K562 (cell line): Measurements from ENCODE around the gene EBF4. TPM values are rescaled to one million over a fixed set of nuclear protein-coding genes. Genes with fewer than 3 reads are reported as not detected.

ENCODE experiments used
- ATAC-seq: fragments of 200-7000 bp; cut with Tn5 transposase; 3 replicates; pipeline ENCODE4 v1.9.1; 2020; ENCODE audit warnings: moderate library complexity
- BruUV-seq: library from RNA; stranded (reverse); fragments of 400-500 nt; replicated peaks from 2 replicates; lab custom pipeline; 2021; lab: Mats Ljungman, UMichigan
- CTCF ChIA-PET: fragments of 300-600 bp; formaldehyde crosslinking; extraction: SDS; loops from one replicate; lab custom pipeline; 2021; ENCODE audit warnings: low intra/inter-chr PET ratio; lab: Yijun Ruan, JAX
- POLR2A ChIA-PET: fragments of 300-600, 350-650 bp; sonication (Branson Sonifier 250); formaldehyde crosslinking; extraction: SDS; loops from one replicate; lab custom pipeline; 2021; ENCODE audit warnings: antibody characterized with exemption, inconsistent platforms; lab: Yijun Ruan, JAX
- DNase-seq, 4 experiments: peaks; one replicate each; pipeline versions ENCODE4 v3.0.0 to v3.0.0-alpha.2; 2011 to 2018; ENCODE audit warnings: low spot score in 3 of 4, mixed read lengths in 3 of 4; ENCODE audit errors: extremely low read depth in 1 of 4
- FAIRE-seq: peaks from 2 replicates; lab custom pipeline; 2011; peaks lifted over from hg19 to GRCh38; lab: Jason Lieb, UNC
- H2AFZ ChIP-seq: 2 replicates; pipeline ENCODE4 v1.6.0; 2011; ENCODE audit warnings: low read depth, low read length, control low read depth, inconsistent platforms
- H3K27ac ChIP-seq: fragments of 200-600 bp; 3 replicates; pipeline ENCODE4 v1.8.0; 2011; ENCODE audit warnings: low read depth, mild to moderate bottlenecking, control low read depth, inconsistent platforms, low read length, moderate library complexity, mixed read lengths; ENCODE audit errors: extremely low read depth
- H3K27me3 ChIP-seq, 2 experiments: fragments of 300-600 bp in 1 of 2; 2 replicates in 1 of 2; 3 replicates in 1 of 2; pipeline versions ENCODE4 v1.6.0 to v1.8.0; 2011; ENCODE audit warnings: inconsistent platforms in 2 of 2, low read length in 2 of 2, mild to moderate bottlenecking in 1 of 2, mixed read lengths in 1 of 2, moderate library complexity in 1 of 2; ENCODE audit not compliant: control insufficient read depth in 2 of 2, insufficient read depth in 2 of 2
- H3K36me3 ChIP-seq: fragments of 300-600 bp; 3 replicates; pipeline ENCODE4 v1.8.0; 2011; ENCODE audit warnings: mild to moderate bottlenecking, low read length, inconsistent platforms; ENCODE audit not compliant: control insufficient read depth, insufficient read depth
- H3K4me1 ChIP-seq, 2 experiments: fragments of 200-600 bp in 1 of 2; replicated peaks in 1 of 2; 2 replicates in 1 of 2; 3 replicates in 1 of 2; pipeline versions ENCODE4 v1.5.1 to v1.8.0; 2011; ENCODE audit warnings: inconsistent platforms in 2 of 2, low read length in 2 of 2, mild to moderate bottlenecking in 1 of 2, mixed read lengths in 1 of 2, moderate library complexity in 1 of 2; ENCODE audit not compliant: control insufficient read depth in 2 of 2, insufficient read depth in 2 of 2
- H3K4me2 ChIP-seq: 2 replicates; pipeline ENCODE4 v1.6.1; 2011; ENCODE audit warnings: low read length, control low read depth, inconsistent platforms, mixed read lengths; ENCODE audit not compliant: insufficient read depth
- H3K4me3 ChIP-seq: fragments of 200-600 bp; sonication (generic), shearing (Covaris generic); 2 replicates; pipeline ENCODE4 v1.5.1; 2016; ENCODE audit warnings: control low read depth, inconsistent platforms
- H3K79me2 ChIP-seq: fragments of 200-600 bp; 3 replicates; pipeline ENCODE4 v1.8.0; 2011; ENCODE audit warnings: low read length, inconsistent platforms; ENCODE audit not compliant: control insufficient read depth, insufficient read depth
- H3K9ac ChIP-seq, 2 experiments: 2 replicates each; pipeline versions ENCODE4 v1.6.0 to v1.6.1; 2011; ENCODE audit warnings: low read depth in 2 of 2, low read length in 2 of 2, control low read depth in 1 of 2, inconsistent platforms in 1 of 2, mild to moderate bottlenecking in 1 of 2, mixed read lengths in 1 of 2; ENCODE audit not compliant: insufficient read depth in 1 of 2
- H3K9me1 ChIP-seq: one replicate; pipeline ENCODE4 v1.6.0; 2011; ENCODE audit warnings: inconsistent platforms, mild to moderate bottlenecking, low read length, moderate library complexity; ENCODE audit not compliant: control insufficient read depth, insufficient read depth
- H3K9me3 ChIP-seq: replicated peaks from 2 replicates; pipeline ENCODE4 v1.5.1; 2011; ENCODE audit warnings: low read depth, low read length, inconsistent platforms; ENCODE audit not compliant: control insufficient read depth, insufficient read depth
- H4K20me1 ChIP-seq: replicated peaks from 2 replicates; pipeline ENCODE4 v1.6.1; 2011; ENCODE audit warnings: low read length, inconsistent platforms, mixed read lengths; ENCODE audit not compliant: control insufficient read depth, insufficient read depth
- ARNT ChIP-seq, 2 experiments: fragments of 450-650 bp; IDR thresholded peaks; 2 replicates each; pipeline ENCODE4 v1.6.1; 2016; ENCODE audit warnings: mild to moderate bottlenecking in 1 of 2
- CTBP1 ChIP-seq: fragments of 450-650 bp; IDR thresholded peaks from 2 replicates; pipeline ENCODE4 v1.6.1; 2016; ENCODE audit warnings: borderline replicate concordance
- GATA2 ChIP-seq: sonication (generic); formaldehyde crosslinking; IDR thresholded peaks from 2 replicates; pipeline ENCODE4 v1.4.0; 2020; ENCODE audit warnings: mild to moderate bottlenecking, missing genetic modification reagents
- NCOA6 ChIP-seq: fragments of 450-650 bp; IDR thresholded peaks from 2 replicates; pipeline ENCODE4 v1.6.1; 2017; ENCODE audit warnings: mild to moderate bottlenecking
- NFIC ChIP-seq: fragments of 450-650 bp; IDR thresholded peaks from 2 replicates; pipeline ENCODE4 v1.6.1; 2017; ENCODE audit warnings: mild to moderate bottlenecking, inconsistent platforms
- PCBP1 ChIP-seq: fragments of 200-400 bp; formaldehyde crosslinking; IDR thresholded peaks from 2 replicates; pipeline ENCODE4 v1.6.1; 2018; ENCODE audit warnings: mild to moderate bottlenecking, low read depth, low read length; ENCODE audit not compliant: poor library complexity, severe bottlenecking
- POLR2AphosphoS2 ChIP-seq: IDR thresholded peaks from 2 replicates; pipeline ENCODE4 v1.6.1; 2012; ENCODE audit warnings: low read length, improper control_type of control experiment
- SMAD3 ChIP-seq: fragments of 450-650 bp; formaldehyde crosslinking; conservative IDR thresholded peaks from 2 replicates; pipeline ENCODE4 v1.4.0; 2020; ENCODE audit warnings: mild to moderate bottlenecking
- ZNF232 ChIP-seq: sonication (generic); formaldehyde crosslinking; IDR thresholded peaks from 2 replicates; pipeline ENCODE4 v1.8.0; 2022; ENCODE audit warnings: mild to moderate bottlenecking, missing genetic modification reagents
- WGBS: fragments of 100-300 bp; shearing (Covaris generic); methylation state at CpG from one replicate; pipeline ENCODE4 v1.1.6; 2016; ENCODE audit warnings: low coverage, mixed read lengths; ENCODE audit not compliant: insufficient coverage; ENCODE audit errors: missing lambda C conversion rate; 5-methylcytosine and 5-hydroxymethylcytosine counted together
- in situ Hi-C: fragments of 300-500 bp; cut with MboI; formaldehyde crosslinking; loops from 4 replicates; pipeline ENCODE4 v1.15.0; 2018; ENCODE audit warnings: inconsistent platforms, mixed read lengths
- intact Hi-C: fragments of 100-400 bp; cut with micrococcal nuclease; formaldehyde crosslinking; loops from 2 replicates; pipeline ENCODE4 v1.14.2; 2022
- polyA plus RNA-seq, 8 experiments: library from polyadenylated mRNA; depleted of rRNA in 4 of 8; stranded (reverse) in 5 of 8; unstranded in 3 of 8; fragments of >200 nt; fragmentation: Nextera tagmentation in 2 of 8; fragmentation: Illumina TruSeq in 1 of 8; extraction: Ambion mirVana in 2 of 8; extraction: Trizol in 1 of 8; gene quantifications; 2 replicates each; pipeline versions ENCODE4 v1.2.1 to v1.2.3, GENCODE V29; 2011 to 2014; ENCODE audit warnings: inconsistent platforms in 1 of 8, missing spikeins in 1 of 8
- total RNA-seq, 7 experiments: library from RNA; depleted of rRNA in 6 of 7; stranded (reverse); fragments of >200 nt in 6 of 7; fragmentation: Illumina TruSeq in 2 of 7; extraction: Trizol in 2 of 7; gene quantifications; 2 replicates each; pipeline versions ENCODE4 v1.2.1 to v1.2.3, GENCODE V29; 2011 to 2021; ENCODE audit warnings: low replicate concordance in 1 of 7
- TF ChIP-seq, protein P1 (sequence below): fragments of 200-800 bp; sonication (Bioruptor generic); IDR thresholded peaks from 2 replicates; pipeline ENCODE4 v1.6.1; 2017; ENCODE audit warnings: missing genetic modification characterization, missing compliant biosample characterization

The EBF4 gene
- total and polyA plus RNA-seq, 9 of the 15 experiments (the other 6 are each of a cell fraction or from before 2014, with no cell fraction given), result 0.09 TPM; not detected in 8

DNA sequence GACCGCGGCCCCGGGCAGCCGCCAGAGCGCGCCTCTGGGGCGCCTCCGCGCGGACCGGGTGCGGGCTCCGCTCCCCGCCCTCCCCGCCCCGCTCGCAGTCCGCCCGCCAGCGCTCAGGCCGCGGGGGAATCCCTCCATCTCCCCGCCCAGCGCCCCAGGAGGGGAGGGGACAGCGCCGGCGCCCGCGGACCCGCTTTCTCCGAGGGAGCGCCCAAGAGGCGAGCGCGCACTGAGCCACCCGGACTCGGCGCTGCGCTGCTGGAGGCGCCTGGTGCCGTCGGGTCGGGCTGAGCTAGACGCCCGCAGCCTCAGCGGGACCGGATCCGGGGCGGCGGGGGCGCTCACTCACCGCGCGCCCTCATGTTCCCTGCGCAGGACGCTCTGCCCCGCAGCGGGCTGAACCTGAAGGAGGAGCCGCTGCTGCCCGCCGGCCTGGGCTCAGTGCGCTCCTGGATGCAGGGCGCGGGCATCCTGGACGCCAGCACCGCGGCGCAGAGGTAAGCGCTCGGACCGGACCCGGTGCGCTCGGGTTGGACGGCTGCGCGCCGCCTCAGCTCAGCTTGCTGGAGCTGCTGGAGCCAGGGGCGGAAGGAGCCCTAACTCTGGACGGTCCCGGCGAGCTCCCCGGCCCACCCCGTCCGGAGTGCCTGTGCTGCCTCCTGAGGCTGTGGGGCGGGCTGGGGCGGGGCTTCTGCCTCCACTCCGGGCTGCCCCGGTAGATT, 867 bp downstream of the EBF4 start:
- peak in 2 of 4 experiments; percentile 14 to 71 for DNase-seq
- Histone ChIP-seq H3K27me3 (peaks cover 12 to 65% of the 10 kb centered on the region in 2 experiments; a peak in 4 of 5 replicates), H3K27ac (no peak overlapping the region), H3K4me3 (no peak overlapping the region), H3K4me1 (peaks cover 0 to 19% of the 10 kb centered on the region in 2 experiments; a peak in 2 of 5 replicates), H3K79me2 (no peaks in the 10 kb centered on the region), H3K36me3 (no peaks in the 10 kb centered on the region), H3K9me3 (no peaks in the 10 kb centered on the region), H4K20me1 (no peaks in the 10 kb centered on the region), H3K4me2 (no peak overlapping the region), H2AFZ (no peak overlapping the region), H3K9ac (peak overlapping the region in 1 of 2 experiments; percentile 52; a peak in 1 of 4 replicates), H3K9me1 (no peaks in the 10 kb centered on the region)
- no peak for TF ChIP-seq GATA2 (CRISPR knock-in tag)
- TF ChIP-seq PCBP1, result peak; percentile 15
- TF ChIP-seq, protein P1, sequence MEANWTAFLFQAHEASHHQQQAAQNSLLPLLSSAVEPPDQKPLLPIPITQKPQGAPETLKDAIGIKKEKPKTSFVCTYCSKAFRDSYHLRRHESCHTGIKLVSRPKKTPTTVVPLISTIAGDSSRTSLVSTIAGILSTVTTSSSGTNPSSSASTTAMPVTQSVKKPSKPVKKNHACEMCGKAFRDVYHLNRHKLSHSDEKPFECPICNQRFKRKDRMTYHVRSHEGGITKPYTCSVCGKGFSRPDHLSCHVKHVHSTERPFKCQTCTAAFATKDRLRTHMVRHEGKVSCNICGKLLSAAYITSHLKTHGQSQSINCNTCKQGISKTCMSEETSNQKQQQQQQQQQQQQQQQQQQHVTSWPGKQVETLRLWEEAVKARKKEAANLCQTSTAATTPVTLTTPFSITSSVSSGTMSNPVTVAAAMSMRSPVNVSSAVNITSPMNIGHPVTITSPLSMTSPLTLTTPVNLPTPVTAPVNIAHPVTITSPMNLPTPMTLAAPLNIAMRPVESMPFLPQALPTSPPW, result peak; percentile 35; the same call in 1 of the 2 replicates
- TF ChIP-seq ARNT (IDR thresholded peaks at IDR 0.05), result no peak
- peak; percentile 56 for TF ChIP-seq CTBP1
- no peak for TF ChIP-seq SMAD3
- no peak for TF ChIP-seq ZNF232 (CRISPR knock-in tag)
- 0 out of 2 replicates have a peak, but pooled peaks have one; percentile 19 for TF ChIP-seq NFIC
- no peak for TF ChIP-seq POLR2AphosphoS2
- peak; percentile 42; the same call in 1 of the 2 replicates for TF ChIP-seq NCOA6
- ChIA-PET POLR2A (no interaction called here), CTCF (no interaction called here)
- no peak for FAIRE-seq
- intact Hi-C loops, result no loop called here
- in situ Hi-C loops, result no loop called here
- no TSS peak for BruUV-seq
- WGBS, result no CpG with 5 or more reads among the region's 89 CpGs
- peak; percentile 51 for ATAC-seq
